RCC 7860 (cell line): Measurements from ENCODE around the gene ADGRB2.

ENCODE experiments used
- DNase-seq: peaks from one replicate; pipeline ENCODE4 v3.0.0-alpha.2; 2015; ENCODE audit warnings: low spot score
- FAIRE-seq: peaks from 2 replicates; lab custom pipeline; 2012; peaks lifted over from hg19 to GRCh38; lab: Jason Lieb, UNC

Gene ADGRB2

DNA sequence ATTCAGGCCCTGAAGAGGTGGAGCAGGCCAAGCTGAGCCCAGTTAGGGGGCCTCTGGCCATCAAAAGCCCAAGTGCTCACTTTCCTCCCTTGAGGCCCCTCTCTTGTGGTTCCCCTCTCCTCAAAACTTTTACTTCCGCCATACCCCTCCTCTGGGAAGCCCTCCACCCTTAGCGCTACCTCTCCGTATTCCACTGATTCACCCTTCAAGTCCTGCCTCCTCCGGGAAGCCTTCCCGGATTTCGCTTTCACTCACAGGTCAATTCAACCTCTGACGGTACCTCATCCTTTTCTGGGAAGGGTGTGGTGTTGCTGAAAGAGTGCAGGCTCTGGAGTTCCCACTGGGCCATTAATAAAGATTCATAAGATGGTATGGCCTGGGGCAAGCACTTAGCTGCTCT, 32.6 kb upstream of the ADGRB2 start:
- FAIRE-seq = no peak
- no peak for DNase-seq

DNA sequence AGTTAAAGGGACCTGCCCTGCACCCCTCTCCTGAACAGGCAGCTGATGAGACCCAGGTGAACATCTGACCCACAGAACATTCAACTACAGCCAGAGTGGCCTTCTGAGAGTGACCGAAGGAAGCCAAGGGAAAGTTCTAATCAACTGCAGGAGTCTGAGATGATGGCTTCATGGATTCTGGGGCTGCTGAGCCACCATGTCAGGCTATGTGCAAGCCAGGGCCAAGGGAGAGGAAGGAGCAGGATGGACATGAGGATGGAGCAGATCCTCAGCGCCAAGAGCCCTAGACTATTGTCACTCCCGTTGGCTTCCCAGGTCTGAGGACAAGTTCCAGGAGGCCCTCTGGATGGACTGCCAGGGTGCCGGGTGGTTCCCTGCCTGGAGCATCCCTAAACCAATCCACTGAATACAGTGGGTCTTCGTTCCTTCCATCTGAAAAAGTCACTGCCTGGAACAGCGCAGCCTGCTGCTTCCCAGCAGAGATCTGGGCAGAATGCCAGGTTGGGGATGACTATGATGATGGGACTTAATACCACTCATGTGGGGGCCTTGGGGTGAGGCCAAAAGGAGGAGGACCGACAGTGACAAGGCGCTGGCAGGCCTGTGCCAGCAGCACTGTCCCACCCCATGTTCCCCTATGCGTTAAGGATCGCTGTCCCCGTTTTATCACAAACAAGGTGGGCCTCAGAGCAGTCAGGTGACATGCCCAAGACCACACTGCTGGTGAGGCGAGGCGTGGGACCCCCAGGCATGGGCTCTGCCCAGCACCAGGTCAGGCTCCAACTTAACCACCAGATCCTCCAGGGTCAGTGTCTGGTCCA, 31.9 kb upstream of the ADGRB2 start:
- peak; percentile 49 for DNase-seq
- no peak for FAIRE-seq

DNA sequence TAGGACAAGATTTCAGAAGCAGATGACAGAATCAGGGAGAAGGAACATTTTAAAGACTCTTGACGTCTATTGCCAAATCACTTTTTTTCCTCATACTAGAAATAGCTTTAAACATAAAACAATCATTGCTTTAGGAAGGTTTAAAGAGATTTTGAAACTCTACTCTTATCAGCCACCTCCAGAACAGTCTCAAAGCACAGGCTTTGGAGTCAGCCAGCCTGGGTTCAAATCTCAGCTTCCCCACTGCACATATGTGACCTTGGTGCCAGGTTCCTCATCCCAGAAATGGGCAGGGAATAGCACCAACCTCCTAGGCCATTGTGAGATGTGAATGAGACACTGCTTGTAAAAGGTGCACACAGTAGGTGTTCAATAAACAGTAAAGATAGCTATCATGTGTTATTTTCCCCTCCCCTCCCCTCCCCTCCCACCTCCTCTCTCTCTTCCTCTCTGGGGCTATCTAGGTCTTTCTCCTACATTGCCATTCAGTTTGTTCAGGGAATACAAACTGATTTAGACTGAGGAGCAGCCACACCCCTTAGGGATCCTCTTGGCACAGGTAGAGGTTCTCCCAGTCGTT, 31.0 kb upstream of the ADGRB2 start:
- FAIRE-seq (no peak), DNase-seq (no peak)

DNA sequence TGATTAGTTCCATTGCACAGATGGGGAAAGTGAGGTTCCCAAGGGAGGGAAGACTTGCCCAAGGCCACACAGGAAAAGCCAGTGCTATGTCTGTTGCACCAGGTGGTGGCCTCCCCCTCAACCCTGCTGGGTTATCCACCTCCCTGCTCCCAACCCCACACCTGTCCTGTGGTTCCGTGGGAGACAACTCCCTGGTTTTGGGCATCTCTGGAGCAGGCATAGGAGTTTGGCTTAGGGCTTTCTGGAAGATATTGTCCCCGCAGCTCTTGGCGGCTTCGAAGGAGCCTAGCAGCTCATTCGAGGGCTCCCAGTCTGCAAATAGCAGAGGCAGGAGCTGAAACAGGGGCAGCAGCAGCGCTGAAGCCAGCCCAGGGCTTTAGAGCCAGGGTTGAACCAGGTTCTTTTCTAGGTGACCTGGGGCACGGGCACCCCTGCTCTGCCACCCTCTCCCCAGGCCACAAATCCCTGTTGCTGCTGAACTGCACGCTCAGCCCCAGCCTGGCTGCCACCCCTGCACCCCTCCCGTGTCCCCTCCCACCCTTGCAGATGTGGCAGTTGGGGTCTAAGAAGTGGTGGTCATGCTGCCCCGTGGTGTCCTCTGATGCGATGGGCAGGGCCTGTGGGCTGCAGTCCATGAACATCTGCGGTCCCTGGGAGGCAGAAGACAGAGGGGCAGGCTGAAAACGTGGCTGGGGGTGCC, 29.6 kb upstream of the ADGRB2 start:
- no peak for FAIRE-seq
- no peak for DNase-seq

DNA sequence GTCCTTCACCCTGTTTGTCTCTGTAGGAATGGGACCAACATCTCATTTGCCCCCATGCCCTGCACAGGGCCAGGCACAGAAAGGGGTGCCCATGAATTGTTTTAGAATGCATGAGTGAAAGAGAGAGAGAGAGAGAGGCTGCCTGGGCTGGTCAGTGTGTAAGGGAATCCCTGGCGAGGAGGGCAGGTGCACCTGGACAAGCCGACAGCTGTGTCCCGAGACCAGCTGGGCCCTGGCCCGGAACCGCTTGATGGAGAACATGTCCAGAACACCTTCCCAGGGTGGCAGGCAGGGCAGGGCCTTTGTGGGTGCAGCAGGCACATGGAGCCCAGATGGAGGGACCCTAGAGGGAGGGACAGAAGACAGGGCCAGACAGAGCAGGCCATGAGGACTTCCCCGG, 28.9 kb upstream of the ADGRB2 start:
- FAIRE-seq = no peak
- DNase-seq = no peak

DNA sequence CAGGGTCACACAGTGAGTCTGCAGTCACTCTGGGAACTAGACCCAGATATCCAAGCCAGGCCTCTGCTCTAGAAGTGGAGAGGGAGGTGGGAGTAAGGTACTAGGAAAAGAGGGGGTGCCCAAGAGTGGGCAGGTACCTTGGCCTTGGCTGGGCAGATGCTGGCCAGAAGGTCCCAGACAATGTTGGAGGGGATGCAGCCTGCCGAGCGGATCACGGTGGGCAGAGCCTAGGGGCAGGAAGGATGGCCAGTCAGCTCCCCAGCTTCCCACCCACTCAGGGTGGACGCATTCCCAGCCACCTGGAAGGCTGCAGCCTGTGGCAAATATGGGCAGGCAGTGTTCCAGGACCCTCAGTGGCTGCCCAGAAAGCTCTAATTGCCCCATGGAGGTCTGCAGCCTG, 28.4 kb upstream of the ADGRB2 start:
- FAIRE-seq = no peak
- DNase-seq = no peak

DNA sequence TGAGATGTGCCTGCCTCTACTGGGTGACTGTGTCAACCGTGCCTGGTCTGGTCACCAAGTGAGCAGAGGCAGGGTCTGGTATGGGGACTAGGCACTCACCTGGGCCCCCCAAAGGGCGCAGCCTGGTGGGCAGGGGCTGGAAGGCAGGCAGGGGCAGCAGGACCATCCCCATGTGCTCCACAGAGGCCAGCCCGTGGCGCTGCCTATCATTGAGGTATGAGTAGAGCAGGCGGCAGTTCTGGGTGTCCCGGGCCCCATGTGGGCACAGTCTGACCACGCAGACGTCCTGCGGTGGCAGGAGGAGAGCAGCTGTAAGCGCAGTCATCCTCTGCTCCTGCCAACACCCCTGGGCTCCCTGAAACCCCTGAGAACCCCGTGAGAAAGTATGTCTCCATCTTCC, 28.0 kb upstream of the ADGRB2 start:
- FAIRE-seq (no peak), DNase-seq (no peak)

DNA sequence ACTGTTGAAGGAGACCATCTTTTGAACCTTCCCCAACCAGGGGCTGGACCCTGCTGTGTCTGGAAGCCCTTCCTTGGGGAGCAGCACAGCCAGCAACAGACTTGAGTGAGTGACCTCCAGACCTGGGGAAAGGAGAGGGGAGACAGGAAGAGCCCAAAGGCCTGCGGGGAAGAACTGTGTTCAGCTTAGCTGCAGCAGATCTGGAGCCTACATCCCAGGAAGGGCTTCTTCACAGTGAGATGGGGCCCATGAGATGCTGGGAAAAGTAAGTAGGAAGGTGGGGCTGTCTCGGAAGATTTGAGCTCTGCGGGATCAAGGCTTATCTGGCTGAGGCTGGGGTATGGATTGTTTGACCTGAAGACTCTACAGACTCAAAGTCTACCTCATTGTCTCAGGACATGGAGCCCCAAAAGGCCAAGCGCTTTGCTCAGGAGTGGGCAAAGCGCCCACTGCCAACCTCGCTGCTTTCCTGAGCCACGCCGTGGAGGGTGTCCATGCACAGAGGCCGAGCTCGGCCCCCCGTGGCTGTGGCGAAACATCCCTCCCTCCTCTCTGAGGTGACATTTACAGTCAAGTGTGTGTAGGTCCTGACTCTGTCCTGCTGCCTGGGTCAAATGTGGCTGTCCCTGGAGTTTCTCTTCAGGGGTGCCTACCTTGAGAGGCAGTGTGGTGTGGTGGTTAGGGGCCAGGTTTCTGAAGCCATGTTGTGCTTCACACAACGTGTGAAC, 27.2 kb upstream of the ADGRB2 start:
- DNase-seq = no peak
- FAIRE-seq = no peak

DNA sequence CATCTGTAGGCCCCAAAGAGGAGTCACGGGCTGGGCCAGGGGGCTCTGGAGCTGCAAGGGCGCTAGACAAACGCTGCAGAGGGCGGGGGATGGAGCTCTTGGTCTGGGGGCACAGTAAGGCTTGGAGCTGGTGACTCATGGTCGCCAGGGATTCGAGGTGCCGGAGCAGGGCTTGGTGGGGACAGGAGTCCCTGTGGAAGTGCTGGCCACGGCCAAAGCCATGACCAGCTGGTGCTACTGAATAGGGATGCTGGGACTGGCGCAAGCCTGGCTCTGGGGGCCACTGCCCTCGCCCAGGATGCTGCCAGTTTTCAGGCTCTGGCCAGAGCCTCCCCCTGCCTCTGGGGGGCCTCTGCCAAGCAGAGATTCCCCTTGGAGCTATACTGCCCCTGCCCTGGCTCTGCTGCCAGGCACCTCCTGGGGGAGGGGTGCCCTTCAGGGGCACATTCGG, 26.5 kb upstream of the ADGRB2 start:
- no peak for FAIRE-seq

DNA sequence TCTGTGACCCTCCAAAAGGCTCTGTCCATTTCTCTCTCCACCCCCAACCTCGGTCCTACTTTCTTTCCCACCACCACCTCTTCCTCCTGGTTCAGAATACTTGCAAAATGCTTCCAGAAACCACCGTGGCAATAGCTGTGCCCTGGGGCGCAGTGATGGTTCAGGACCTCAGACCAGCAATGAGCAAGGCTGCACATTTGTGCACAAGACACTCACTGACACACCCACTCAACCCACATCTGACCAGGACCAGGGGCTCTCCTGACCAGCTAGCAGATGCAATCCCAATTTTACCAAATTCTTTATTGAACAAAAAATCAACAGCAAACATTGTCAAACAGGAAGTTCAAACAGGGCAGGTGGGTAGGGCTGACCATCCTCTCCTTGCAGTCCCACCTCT, 26.0 kb upstream of the ADGRB2 start:
- DNase-seq = no peak
- FAIRE-seq = no peak

More for the DNA sequence above, 26.5 kb upstream of the ADGRB2 start:
- DNase-seq = no peak

DNA sequence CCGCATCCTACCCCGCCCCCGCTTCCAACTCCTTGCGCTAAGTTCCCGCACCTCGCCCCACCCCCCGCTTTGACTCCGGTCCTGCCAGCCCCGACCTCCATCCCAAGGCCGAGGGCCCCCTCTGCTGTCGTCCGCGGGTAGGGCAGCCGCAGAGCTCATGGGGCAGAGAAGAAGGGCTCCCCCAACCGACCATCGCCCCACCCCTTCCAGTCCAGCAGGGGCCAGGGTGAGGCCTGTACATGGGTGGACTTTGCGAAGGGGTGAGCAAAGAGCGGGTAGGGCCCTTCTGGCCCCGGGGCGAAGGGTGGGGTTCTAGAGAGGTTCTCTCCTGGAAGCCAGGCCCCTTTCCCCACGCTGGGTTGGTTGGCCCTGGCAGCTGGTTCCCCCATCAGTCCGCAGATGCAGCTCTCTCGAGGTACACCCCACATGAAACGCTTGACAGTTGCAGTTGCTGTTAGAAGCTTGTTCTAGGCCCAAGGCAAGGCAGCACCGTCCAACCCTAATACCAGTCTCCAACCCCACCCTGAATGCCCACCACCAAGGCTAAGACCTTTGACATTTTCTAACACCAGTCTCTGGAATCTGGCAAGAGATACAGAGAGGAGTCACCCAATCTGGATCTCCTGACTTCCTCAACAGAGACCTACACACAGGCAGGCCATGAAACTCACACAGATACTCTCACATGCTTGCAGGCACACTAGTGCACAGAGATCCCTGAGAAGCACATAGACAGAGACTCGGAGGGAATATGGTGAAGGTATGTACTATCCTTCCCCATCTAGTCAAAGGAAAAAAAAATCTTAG, 25.3 kb upstream of the ADGRB2 start:
- FAIRE-seq = no peak

DNA sequence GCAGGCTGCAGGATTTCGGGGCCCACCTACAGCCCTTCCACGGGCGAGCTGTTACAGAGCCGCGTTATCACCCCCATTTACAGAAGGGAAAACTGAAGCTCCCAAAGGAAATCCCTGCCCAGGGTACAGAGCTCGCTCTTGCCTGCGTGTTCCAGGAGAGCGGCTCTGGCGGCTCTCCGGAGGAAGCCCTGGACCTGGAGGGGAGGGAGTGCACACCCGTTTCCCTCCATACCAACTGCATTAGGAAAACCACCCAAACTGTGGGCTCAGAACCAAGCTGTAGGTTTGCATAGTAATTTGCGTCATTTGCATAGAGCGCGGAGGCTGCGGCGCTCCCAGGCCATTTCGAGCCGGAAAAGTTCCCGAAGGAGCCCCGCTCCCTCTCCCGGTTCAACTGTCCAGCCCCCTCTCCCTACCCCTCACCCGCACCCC, 24.7 kb upstream of the ADGRB2 start:
- peak; percentile 8 for DNase-seq

More for the DNA sequence above, 25.3 kb upstream of the ADGRB2 start:
- DNase-seq = peak; percentile 62

DNA sequence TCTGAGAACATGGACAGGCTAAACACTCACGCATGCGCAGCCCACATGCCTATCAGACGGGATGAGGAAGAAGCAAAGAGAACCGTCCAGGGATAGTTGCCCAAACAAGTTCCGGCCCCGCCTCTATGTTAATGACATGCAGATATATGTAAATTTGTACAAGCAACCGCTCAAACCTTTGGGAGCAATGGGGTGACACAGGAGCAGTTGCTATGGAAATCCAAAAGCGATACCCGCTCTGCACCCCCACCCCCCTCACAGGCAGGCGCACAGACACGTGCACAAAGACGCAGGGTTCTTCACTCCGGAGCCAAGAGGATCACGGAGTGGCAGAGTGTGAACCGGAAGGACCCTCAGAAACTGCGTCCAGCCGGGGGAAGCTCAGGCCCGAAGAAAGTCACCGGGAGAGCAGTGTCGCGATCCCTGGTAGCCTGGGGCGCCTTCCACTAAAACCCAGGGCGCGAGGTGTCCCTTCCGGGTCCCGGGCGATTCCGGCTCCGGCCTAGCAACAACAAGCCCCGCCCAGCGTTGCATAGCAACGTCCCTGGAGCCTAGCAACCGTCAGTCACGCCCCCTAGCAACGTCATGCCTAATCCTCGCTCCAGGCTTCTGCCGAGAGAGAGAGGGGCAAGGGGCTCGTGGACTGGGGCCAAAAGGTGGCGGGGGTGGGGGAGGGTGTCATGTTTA, 24.1 kb upstream of the ADGRB2 start:
- FAIRE-seq (no peak), DNase-seq (peak; percentile 55)

More for the DNA sequence above, 24.7 kb upstream of the ADGRB2 start:
- no peak for FAIRE-seq

DNA sequence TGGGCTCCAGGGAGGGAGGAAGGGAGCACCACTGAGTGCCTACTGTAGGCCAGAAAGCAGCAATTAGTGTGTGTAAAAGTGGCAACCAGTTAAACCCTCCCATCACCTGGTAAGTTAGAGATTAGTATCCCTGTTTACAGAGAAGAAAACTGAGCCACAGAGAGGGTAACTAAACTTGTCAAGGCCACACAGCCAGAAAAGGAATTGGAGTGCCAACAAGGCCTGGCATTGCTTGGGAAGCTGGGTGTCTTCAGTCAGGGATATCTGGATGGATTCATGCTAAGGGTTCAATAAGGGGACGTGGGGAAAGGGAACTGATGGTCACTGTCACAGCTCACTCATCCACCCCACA, 23.6 kb upstream of the ADGRB2 start:
- FAIRE-seq (no peak), DNase-seq (no peak)

DNA sequence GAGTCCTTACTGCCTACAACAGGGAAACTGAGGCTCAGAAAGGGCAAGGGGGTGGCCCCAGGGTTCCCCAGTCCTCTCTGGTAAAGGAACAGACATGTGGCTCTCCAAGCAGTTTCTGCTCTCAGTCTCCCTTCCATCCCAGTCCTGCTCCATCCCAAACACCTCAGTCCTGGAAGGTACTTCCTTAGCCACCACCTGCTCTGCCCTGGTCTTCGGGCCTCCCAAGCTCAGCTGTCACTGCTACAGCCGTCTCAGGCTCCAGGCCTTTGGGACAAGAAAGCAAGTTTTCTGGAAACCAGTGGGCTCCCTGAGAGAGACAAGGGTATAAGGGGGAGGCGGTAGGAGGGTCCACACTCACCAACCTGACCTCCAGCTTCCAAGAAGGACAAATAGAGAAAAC, 23.1 kb upstream of the ADGRB2 start:
- FAIRE-seq = no peak
- no peak for DNase-seq

DNA sequence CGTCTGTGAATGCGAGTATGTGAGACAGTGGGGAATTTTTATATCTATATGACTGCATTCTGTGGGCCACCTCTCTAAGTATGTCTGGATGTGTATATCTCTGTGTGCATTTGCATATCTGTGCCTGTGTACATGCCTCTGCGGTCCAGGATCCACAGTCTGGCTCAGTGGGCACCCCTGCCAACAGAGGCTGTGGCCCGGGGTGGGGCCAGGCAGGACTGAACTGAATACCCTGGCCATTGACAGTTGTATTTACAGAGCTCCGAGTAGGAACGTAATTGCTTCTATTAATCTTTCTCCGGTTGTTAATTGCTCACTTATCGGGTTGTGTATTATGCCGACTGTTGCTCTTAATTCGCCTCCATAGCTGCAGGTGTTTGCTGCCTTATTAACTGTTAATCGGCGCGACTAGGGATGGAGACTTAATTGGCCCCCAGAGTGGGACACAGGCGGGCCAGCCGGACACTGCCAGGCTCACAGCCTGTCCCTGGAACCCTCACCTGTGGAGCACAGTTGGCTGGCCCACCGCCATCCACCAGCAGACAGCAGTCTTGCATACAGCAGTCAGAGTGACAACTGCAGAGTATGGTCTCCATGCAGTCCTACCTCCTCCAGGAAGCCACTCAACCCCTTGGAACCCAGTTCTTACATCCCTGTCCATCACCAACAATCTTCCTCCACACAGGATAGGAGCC, 22.4 kb upstream of the ADGRB2 start:
- FAIRE-seq = no peak
- DNase-seq = no peak

DNA sequence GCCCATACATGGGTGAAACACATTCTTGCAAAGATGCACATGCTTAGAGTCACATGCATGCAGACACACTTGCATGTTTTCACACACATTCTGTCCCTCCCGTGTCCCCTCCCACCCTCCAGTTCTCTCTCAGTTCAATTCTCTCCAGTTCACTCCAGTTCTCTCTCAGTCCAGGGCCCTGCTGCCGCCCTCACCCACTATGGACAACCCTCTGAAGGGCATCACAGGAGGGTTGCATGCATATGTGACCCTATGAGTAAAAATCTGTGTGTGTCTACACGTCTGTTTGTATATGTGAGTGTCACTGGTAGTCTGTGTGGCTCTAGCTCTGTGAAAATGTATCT, 21.8 kb upstream of the ADGRB2 start:
- no peak for FAIRE-seq

DNA sequence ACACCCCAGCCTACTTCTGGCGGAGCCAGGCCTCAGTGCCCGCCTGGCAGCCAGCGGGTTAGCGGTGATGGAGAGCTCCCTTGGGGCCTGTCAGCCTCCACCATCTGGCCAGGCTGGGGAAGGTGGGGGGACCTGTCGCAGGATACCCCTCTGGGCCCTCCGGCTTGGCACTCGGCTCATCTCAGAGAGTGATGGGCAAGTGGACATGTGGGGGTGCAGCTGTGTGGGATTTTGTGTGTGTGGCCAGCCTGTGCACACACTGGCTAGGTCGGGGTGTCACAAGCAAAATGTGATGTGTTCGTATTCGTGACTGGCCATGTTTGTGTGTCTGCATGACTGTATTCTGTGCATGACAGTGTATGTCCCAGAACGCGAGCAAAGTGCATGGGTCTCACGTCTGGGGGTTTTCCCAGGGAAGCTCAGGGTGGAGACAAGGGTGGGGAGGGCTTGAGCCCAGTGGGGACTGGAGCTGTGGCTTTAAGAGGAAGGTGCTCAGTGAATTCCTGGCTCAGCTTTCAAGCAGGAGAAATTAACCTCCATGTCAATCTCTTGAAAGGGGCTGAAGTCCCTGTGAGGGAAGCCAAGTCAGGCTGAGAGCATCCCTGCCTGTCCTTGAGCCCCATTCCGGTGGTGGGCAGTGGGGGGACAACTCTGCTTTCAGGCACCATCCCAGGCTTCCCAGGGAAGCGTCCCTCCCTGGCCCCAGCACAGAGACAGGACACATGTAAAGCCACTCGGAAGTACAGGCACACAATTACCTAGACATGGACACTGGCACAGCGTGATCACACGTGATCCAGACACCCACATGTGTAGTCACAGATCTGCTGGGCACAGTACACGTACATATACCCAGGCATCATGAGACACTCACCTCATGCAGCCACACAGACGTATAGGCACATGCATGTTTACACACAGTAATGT, 21.1 kb upstream of the ADGRB2 start:
- FAIRE-seq = no peak
- no peak for DNase-seq

More for the DNA sequence above, 21.8 kb upstream of the ADGRB2 start:
- no peak for DNase-seq
